Heart right ventricle (tissue), 16 donors: ENCODE data around the gene IL1RN. TPM values are rescaled to one million over a fixed set of nuclear protein-coding genes. Genes with fewer than 3 reads are reported as not detected.

Experiments
- ATAC-seq, 8 donors: fragments of 200-7000 bp; cut with Tn5 transposase; one replicate each; pipeline ENCODE4 v1.9.1; 2020; ENCODE audit warnings: mild to moderate bottlenecking in 8 of 8, moderate library complexity in 8 of 8, moderate number of reproducible peaks in 1 of 8
- DNase-seq, 2 donors: peaks; one replicate each; pipeline ENCODE4 v3.0.0-alpha.2; 2020
- H3K27ac ChIP-seq, 10 donors: fragments of 200-600 bp; sonication (generic) in 2 of 10; one replicate each; pipeline versions ENCODE4 v1.5.0 to v1.8.0; 2020 to 2022; ENCODE audit warnings: mild to moderate bottlenecking in 3 of 10
- H3K27me3 ChIP-seq, 7 donors: fragments of 200-600 bp; one replicate each; pipeline ENCODE4 v1.8.0; 2021 to 2022; ENCODE audit warnings: mild to moderate bottlenecking in 2 of 7
- H3K36me3 ChIP-seq, 9 donors: fragments of 200-600 bp; sonication (generic) in 1 of 9; one replicate each; pipeline versions ENCODE4 v1.5.0 to v1.8.0; 2020 to 2022; ENCODE audit warnings: mild to moderate bottlenecking in 2 of 9
- H3K4me1 ChIP-seq, 9 donors: fragments of 200-600 bp; sonication (generic) in 1 of 9; one replicate each; pipeline versions ENCODE4 v1.5.0 to v1.8.0; 2020 to 2022; ENCODE audit warnings: mild to moderate bottlenecking in 4 of 9
- H3K4me3 ChIP-seq, 10 donors: fragments of 200-600 bp; sonication (generic) in 2 of 10; one replicate each; pipeline versions ENCODE4 v1.5.0 to v1.8.0; 2020 to 2022; ENCODE audit warnings: mild to moderate bottlenecking in 7 of 10, moderate library complexity in 2 of 10
- H3K9me3 ChIP-seq, 11 donors: fragments of 200-600 bp in 10 of 11; sonication (generic) in 2 of 11; one replicate each; pipeline versions ENCODE4 v1.5.0 to v1.8.0; 2013 to 2022; ENCODE audit warnings: mild to moderate bottlenecking in 2 of 11, control low read depth in 1 of 11, moderate library complexity in 1 of 11
- CTCF ChIP-seq, 9 donors: fragments of 200-600 bp; sonication (generic) in 2 of 9; IDR thresholded peaks; one replicate each; pipeline versions ENCODE4 v1.5.0 to v1.8.0; 2021 to 2022; ENCODE audit warnings: antibody characterized with exemption in 9 of 9, mild to moderate bottlenecking in 5 of 9, moderate library complexity in 1 of 9
- WGBS, 2 donors: extraction: QIAGEN DNeasy Blood & Tissue Kit; methylation state at CpG; one replicate each; pipeline ENCODE4 v1.1.7; 2013; ENCODE audit warnings: inconsistent platforms in 1 of 2; 5-methylcytosine and 5-hydroxymethylcytosine counted together
- intact Hi-C, 10 donors: fragments of 100-400 bp; cut with DNase I; formaldehyde crosslinking; loops; one replicate each; pipeline versions ENCODE4 v1.11.1 to v1.14.2; 2022
- polyA plus RNA-seq, 2 donors: library from polyadenylated mRNA; stranded (reverse); fragments of 200-250 nt; gene quantifications; one replicate each; pipeline ENCODE4 v1.2.3, GENCODE V29; 2013
- total RNA-seq, 10 donors: library from RNA; stranded (reverse); fragmentation: NEBNext Ultra II Directional in 3 of 10; extraction: Animal tissue kit (Norgen Biotek cat#: 25700) in 3 of 10; gene quantifications; one replicate each; pipeline versions ENCODE4 v1.2.1 to v1.2.4, GENCODE V29; 2021 to 2023
- donor health status: Arrhythmogenic right ventricular cardiomyopathy.
- donor health status: ischemic (EF 13 %, LVEDD 7.1; RV severe dilation, severe dysfunction).
- donor health status: healthy with polysubstance abuse.
- donor health status: DM: no; HTN: yes; CAD: no.
- donor health status: DM: no; HTN: no; CAD: no.
- donor health status: ischemic (EF 25% LVEDD 6.9; RV normal size, moderate dysfunction).
- donor health status: ischemic (EF 25% LVEDD 5.7; RV mildly dilated, moderate dysfunction).
- donor health status: healthy.
- donor health status: DM: yes; HTN: yes; CAD: no.
- donor health status: Ischemic cardiomyopathy.
- donor health status: ischemic (EF 35%, LVEDD 5.7; RV mildly dilated, moderate dysfunction).
- donor health status: nonischemic (EF 11% LVEDD 7.7; RV severe dilation, severe dysfunction).
- donor health status: DM: yes; HTN: yes; CAD: no.
- donor health status: PGD.
- donor health status: ischemic (EF 29% LVEDD 5.4; RV normal size, mild dysfunction).
- donor health status: nonischemic (EF 23%, LVEDD 6.1; RV moderate dilation, normal function).

Gene IL1RN
- total and polyA plus RNA-seq, 12 donors = 0.22 to 9.2 (median 0.85) TPM; not detected in 2

- WGBS, 2 donors = 78 to 81% methylated on average over 8 of the region's 8 CpGs
- intact Hi-C loops = loop anchor here in 1 of 10 donors (10.0 kb wide), 1 partner anchor 96 kb away; no protein-coding TSS in a partner anchor
- peaks cover 0 to 13% (median 0%) of the 10 kb centered on the region in 11 donors for H3K9me3 ChIP-seq
- no peak overlapping the region for H3K4me3 ChIP-seq
- ATAC-seq = no peak
- H3K27ac ChIP-seq = no peak overlapping the region
- no peaks in the 10 kb centered on the region for H3K4me1 ChIP-seq
- H3K36me3 ChIP-seq = no peaks in the 10 kb centered on the region
- peaks cover 0 to 5% (median 0%) of the 10 kb centered on the region in 7 donors for H3K27me3 ChIP-seq
- TF ChIP-seq CTCF (IDR thresholded peaks at IDR 0.05) = no peak
- DNase-seq = no peak
Measured at GRCh38 chr2:113148606-113149552, 21.5 kb downstream of the IL1RN start.

- no peaks in the 10 kb centered on the region for H3K4me1 ChIP-seq
- no peak overlapping the region for H3K27ac ChIP-seq
- H3K27me3 ChIP-seq = peaks cover 0 to 5% (median 0%) of the 10 kb centered on the region in 7 donors
- no peak for DNase-seq
- H3K9me3 ChIP-seq = peaks cover 0 to 9% (median 0%) of the 10 kb centered on the region in 11 donors
- intact Hi-C loops = loop anchor here in 1 of 10 donors (10.0 kb wide), 1 partner anchor 95 kb away; no protein-coding TSS in a partner anchor
- no peak overlapping the region for H3K4me3 ChIP-seq
- no peak for TF ChIP-seq CTCF (IDR thresholded peaks at IDR 0.05)
- no peak for ATAC-seq
- H3K36me3 ChIP-seq = no peaks in the 10 kb centered on the region
- WGBS, 2 donors = 79 to 87% methylated on average over 1 of the region's 1 CpG
Measured at GRCh38 chr2:113149553-113150257, 22.3 kb downstream of the IL1RN start.

- Histone ChIP-seq H3K36me3 (no peaks in the 10 kb centered on the region), H3K4me3 (no peak overlapping the region), H3K9me3 (peaks cover 0 to 4% (median 0%) of the 10 kb centered on the region in 11 donors), H3K27ac (no peak overlapping the region), H3K27me3 (peaks cover 0 to 8% (median 4%) of the 10 kb centered on the region in 7 donors), H3K4me1 (no peaks in the 10 kb centered on the region)
- ATAC-seq (no peak), DNase-seq (no peak)
- intact Hi-C loops = no loop called here
- no peak for TF ChIP-seq CTCF (IDR thresholded peaks at IDR 0.05)
- 85 to 86% methylated on average over 5 of the region's 5 CpGs for WGBS, 2 donors
Measured at GRCh38 chr2:113150258-113150601, 22.8 kb downstream of the IL1RN start.

- ATAC-seq (no peak), DNase-seq (no peak)
- 91 to 93% methylated on average over 5 of the region's 5 CpGs for WGBS, 2 donors
- H3K9me3 ChIP-seq = no peaks in the 10 kb centered on the region
- peaks cover 0 to 11% (median 0%) of the 10 kb centered on the region in 9 donors for H3K4me1 ChIP-seq
- no peak overlapping the region for H3K27ac ChIP-seq
- intact Hi-C loops = no loop called here
- TF ChIP-seq CTCF (IDR thresholded peaks at IDR 0.05) = no peak
- H3K36me3 ChIP-seq = no peaks in the 10 kb centered on the region
- no peak overlapping the region for H3K4me3 ChIP-seq
- H3K27me3 ChIP-seq = peaks cover 0 to 42% (median 27%) of the 10 kb centered on the region in 7 donors
Measured at GRCh38 chr2:113155331-113155730, 27.9 kb downstream of the IL1RN start.
